WTC11 (cell line): ENCODE results near the gene ZBTB25. TPM values are rescaled to one million over a fixed set of nuclear protein-coding genes. Genes with fewer than 3 reads are reported as not detected.
A peak's percentile ranks its signal among the peaks of the same experiment; 100 is the strongest.

Source experiments
- ATAC-seq: fragments of 200-7000 bp; cut with Tn5 transposase; 2 replicates; pipeline ENCODE4 v1.10.0; 2021; ENCODE audit warnings: mild to moderate bottlenecking, moderate library complexity
- CTCF ChIA-PET: fragments of 300-600 bp; sonication (Branson Sonifier 250); formaldehyde crosslinking; loops from one replicate; lab custom pipeline; 2021; ENCODE audit warnings: antibody characterized with exemption; lab: Charles Lee
- POLR2A ChIA-PET: fragments of 350-600 bp; sonication (Branson Sonifier 250); formaldehyde crosslinking; loops from one replicate; lab custom pipeline; 2021; ENCODE audit warnings: antibody characterized with exemption; lab: Charles Lee
- DNase-seq: peaks from one replicate; pipeline ENCODE4 v3.0.0; 2021; ENCODE audit warnings: low spot score
- H3K27ac Mint-ChIP-seq: 2 replicates; pipeline ENCODE4 v1.8.0; 2021; ENCODE audit warnings: mixed read lengths
- H3K27me3 Mint-ChIP-seq: 2 replicates; pipeline ENCODE4 v1.8.0; 2021; ENCODE audit warnings: low read depth, mild to moderate bottlenecking, moderate library complexity, mixed read lengths
- H3K36me3 Mint-ChIP-seq: 2 replicates; pipeline ENCODE4 v1.8.0; 2021; ENCODE audit warnings: mixed read lengths
- H3K4me1 Mint-ChIP-seq: 2 replicates; pipeline ENCODE4 v1.8.0; 2022; ENCODE audit warnings: mixed read lengths
- H3K4me3 Mint-ChIP-seq: 2 replicates; pipeline ENCODE4 v1.8.0; 2021; ENCODE audit warnings: mild to moderate bottlenecking, moderate library complexity, mixed read lengths
- H3K9me3 Mint-ChIP-seq: 2 replicates; pipeline ENCODE4 v1.8.0; 2021; ENCODE audit warnings: mixed read lengths
- E2F4 ChIP-seq: sonication (generic); formaldehyde crosslinking; IDR thresholded peaks from 2 replicates; pipeline ENCODE4 v1.8.1; 2022; ENCODE audit warnings: low read depth, mild to moderate bottlenecking, moderate library complexity, missing genetic modification reagents, borderline replicate concordance
- ERG ChIP-seq: fragments of 250-450 bp; sonication (Bioruptor Pico); IDR thresholded peaks from 2 replicates; pipeline ENCODE4 v1.8.0; 2021; ENCODE audit warnings: mild to moderate bottlenecking
- GRHL2 ChIP-seq: fragments of 250-450 bp; sonication (Bioruptor Pico); IDR thresholded peaks from 2 replicates; pipeline ENCODE4 v1.8.0; 2022; ENCODE audit warnings: mild to moderate bottlenecking, moderate library complexity; ENCODE audit not compliant: insufficient replicate concordance, severe bottlenecking
- IRF2 ChIP-seq: sonication (generic); formaldehyde crosslinking; IDR thresholded peaks from 2 replicates; pipeline ENCODE4 v1.8.0; 2022; ENCODE audit warnings: low read depth, missing genetic modification reagents, borderline replicate concordance
- KAT7 ChIP-seq: sonication (generic); formaldehyde crosslinking; IDR thresholded peaks from 2 replicates; pipeline ENCODE4 v1.8.1; 2023; ENCODE audit warnings: missing genetic modification reagents, mild to moderate bottlenecking, borderline replicate concordance
- MAX ChIP-seq: sonication (generic); formaldehyde crosslinking; IDR thresholded peaks from 2 replicates; pipeline ENCODE4 v1.8.0; 2022; ENCODE audit warnings: mild to moderate bottlenecking, missing genetic modification reagents
- MXD4 ChIP-seq: fragments of 250-450 bp; sonication (Bioruptor Pico); IDR thresholded peaks from 2 replicates; pipeline ENCODE4 v1.8.0; 2021; ENCODE audit warnings: mild to moderate bottlenecking, moderate library complexity, borderline replicate concordance
- NFE2L1 ChIP-seq: sonication (generic); formaldehyde crosslinking; IDR thresholded peaks from 2 replicates; pipeline ENCODE4 v1.8.1; 2023; ENCODE audit warnings: missing genetic modification reagents
- NFYB ChIP-seq: sonication (generic); formaldehyde crosslinking; conservative IDR thresholded peaks from 2 replicates; pipeline ENCODE4 v1.8.0; 2022; ENCODE audit warnings: low read depth, missing genetic modification reagents
- OVOL2 ChIP-seq: fragments of 250-450 bp; sonication (Bioruptor Pico); IDR thresholded peaks from 2 replicates; pipeline ENCODE4 v1.9.0; 2021; ENCODE audit warnings: mild to moderate bottlenecking, borderline replicate concordance
- PRDM15 ChIP-seq: sonication (generic); formaldehyde crosslinking; IDR thresholded peaks from 2 replicates; pipeline ENCODE4 v1.8.0; 2022; ENCODE audit warnings: missing genetic modification reagents
- RELA ChIP-seq: sonication (generic); formaldehyde crosslinking; IDR thresholded peaks from 2 replicates; pipeline ENCODE4 v1.8.1; 2022; ENCODE audit warnings: missing genetic modification reagents, mild to moderate bottlenecking, borderline replicate concordance
- ZNF416 ChIP-seq: fragments of 250-450 bp; sonication (Bioruptor Pico); IDR thresholded peaks from 2 replicates; pipeline ENCODE4 v1.9.0; 2021; ENCODE audit warnings: mild to moderate bottlenecking, inconsistent platforms
- ZNF425 ChIP-seq: fragments of 250-450 bp; sonication (Bioruptor Pico); conservative IDR thresholded peaks from 2 replicates; pipeline ENCODE4 v1.9.0; 2021; ENCODE audit warnings: mild to moderate bottlenecking
- ZNF512 ChIP-seq: sonication (generic); formaldehyde crosslinking; IDR thresholded peaks from 2 replicates; pipeline ENCODE4 v1.8.1; 2022; ENCODE audit warnings: missing genetic modification reagents, borderline replicate concordance
- total RNA-seq: library from RNA; stranded (reverse); gene quantifications from 3 replicates; pipeline ENCODE4 v1.2.3, GENCODE V29; 2021
- TF ChIP-seq, protein P1 (sequence below): sonication (generic); formaldehyde crosslinking; IDR thresholded peaks from 2 replicates; pipeline ENCODE4 v1.8.1; 2022; ENCODE audit warnings: mild to moderate bottlenecking, missing genetic modification reagents, moderate library complexity, borderline replicate concordance
- TF ChIP-seq, protein P2 (sequence below): sonication (generic); formaldehyde crosslinking; conservative IDR thresholded peaks from 2 replicates; pipeline ENCODE4 v1.8.1; 2023; ENCODE audit warnings: mild to moderate bottlenecking, low read depth, missing genetic modification reagents, moderate library complexity

Gene ZBTB25
- total RNA-seq, 1 experiment from 2014 or later: 11.9 TPM

GRCh38 chr14:64540208-64541202 is 36.9 kb upstream of the ZBTB25 start, which contains the start of gene HSPA2 (continued):
- TF ChIP-seq MXD4 (no peak), OVOL2 (CRISPR knock-in tag) (no peak), GRHL2 (no peak), NFE2L1 (no peak), RELA (CRISPR knock-in tag) (no peak), ZNF416 (CRISPR knock-in tag) (no peak), ZNF512 (CRISPR knock-in tag) (no peak), PRDM15 (peak; percentile 79; the same call in 1 of the 2 replicates), ERG (CRISPR knock-in tag) (no peak), NFYB (CRISPR knock-in tag) (peak; percentile 95), ZNF425 (no peak)

DNA sequence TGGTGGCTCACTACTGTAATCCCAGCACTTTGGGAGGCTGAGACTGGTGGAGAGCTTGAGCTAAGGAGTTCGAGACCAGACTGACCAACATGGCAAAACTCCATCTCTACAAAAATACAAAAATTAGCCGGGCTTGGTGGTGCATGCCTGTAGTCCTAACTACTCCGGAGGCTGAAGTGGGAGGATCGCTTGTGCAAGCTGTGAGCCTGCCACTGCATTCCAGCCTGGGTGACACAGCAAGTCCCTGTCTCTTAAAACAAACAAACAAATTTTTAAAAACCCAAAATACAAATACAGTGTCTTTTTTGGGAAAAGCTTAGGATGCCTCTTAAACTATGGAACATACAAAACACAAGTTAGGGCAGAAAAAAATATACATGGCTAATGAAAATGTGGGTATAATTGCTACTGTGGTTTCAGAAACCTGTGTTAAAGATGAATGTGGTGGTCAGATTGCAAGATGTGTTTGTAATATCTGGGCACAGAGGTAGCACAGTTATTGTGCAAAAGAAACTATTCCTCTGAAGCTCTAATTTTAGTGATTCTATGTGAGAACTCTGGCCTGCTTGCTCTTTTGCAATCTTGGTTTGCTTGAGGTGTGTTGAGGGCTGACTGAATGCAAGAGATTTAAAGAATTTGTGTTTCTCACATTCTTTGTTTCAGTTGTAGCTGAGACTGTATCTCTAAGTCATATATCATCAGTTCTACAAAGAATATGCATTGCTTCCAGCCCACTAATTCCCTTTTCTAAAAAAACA is 33.0 kb upstream of the ZBTB25 start:
- CTCF ChIA-PET: no interaction called here
- POLR2A ChIA-PET: no interaction called here
- TF ChIP-seq GRHL2 (no peak), KAT7 (CRISPR knock-in tag) (no peak), IRF2 (CRISPR knock-in tag) (no peak), MXD4 (no peak), ZNF416 (CRISPR knock-in tag) (no peak), E2F4 (CRISPR knock-in tag) (no peak), RELA (CRISPR knock-in tag) (no peak), MAX (CRISPR knock-in tag) (no peak)
- TF ChIP-seq, protein P1, sequence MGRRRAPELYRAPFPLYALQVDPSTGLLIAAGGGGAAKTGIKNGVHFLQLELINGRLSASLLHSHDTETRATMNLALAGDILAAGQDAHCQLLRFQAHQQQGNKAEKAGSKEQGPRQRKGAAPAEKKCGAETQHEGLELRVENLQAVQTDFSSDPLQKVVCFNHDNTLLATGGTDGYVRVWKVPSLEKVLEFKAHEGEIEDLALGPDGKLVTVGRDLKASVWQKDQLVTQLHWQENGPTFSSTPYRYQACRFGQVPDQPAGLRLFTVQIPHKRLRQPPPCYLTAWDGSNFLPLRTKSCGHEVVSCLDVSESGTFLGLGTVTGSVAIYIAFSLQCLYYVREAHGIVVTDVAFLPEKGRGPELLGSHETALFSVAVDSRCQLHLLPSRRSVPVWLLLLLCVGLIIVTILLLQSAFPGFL (CRISPR knock-in tag): no peak
- TF ChIP-seq, protein P2, sequence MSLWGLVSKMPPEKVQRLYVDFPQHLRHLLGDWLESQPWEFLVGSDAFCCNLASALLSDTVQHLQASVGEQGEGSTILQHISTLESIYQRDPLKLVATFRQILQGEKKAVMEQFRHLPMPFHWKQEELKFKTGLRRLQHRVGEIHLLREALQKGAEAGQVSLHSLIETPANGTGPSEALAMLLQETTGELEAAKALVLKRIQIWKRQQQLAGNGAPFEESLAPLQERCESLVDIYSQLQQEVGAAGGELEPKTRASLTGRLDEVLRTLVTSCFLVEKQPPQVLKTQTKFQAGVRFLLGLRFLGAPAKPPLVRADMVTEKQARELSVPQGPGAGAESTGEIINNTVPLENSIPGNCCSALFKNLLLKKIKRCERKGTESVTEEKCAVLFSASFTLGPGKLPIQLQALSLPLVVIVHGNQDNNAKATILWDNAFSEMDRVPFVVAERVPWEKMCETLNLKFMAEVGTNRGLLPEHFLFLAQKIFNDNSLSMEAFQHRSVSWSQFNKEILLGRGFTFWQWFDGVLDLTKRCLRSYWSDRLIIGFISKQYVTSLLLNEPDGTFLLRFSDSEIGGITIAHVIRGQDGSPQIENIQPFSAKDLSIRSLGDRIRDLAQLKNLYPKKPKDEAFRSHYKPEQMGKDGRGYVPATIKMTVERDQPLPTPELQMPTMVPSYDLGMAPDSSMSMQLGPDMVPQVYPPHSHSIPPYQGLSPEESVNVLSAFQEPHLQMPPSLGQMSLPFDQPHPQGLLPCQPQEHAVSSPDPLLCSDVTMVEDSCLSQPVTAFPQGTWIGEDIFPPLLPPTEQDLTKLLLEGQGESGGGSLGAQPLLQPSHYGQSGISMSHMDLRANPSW (CRISPR knock-in tag): no peak
- Mint-ChIP-seq H3K27me3 (peaks cover 11% of the 10 kb centered on the region), H3K4me3 (no peak overlapping the region), H3K4me1 (peaks cover 9% of the 10 kb centered on the region), H3K27ac (no peak overlapping the region; the same call in 1 of the 2 replicates), H3K9me3 (peaks cover 12% of the 10 kb centered on the region), H3K36me3 (peaks cover 14% of the 10 kb centered on the region)
- DNase-seq (no peak), ATAC-seq (no peak)
